GM19025 (cell line): Measurements from ENCODE around the gene TINAG.
"Not testable (repeated sequence)": the region's sequence is repeated elsewhere in the genome, so short reads cannot be mapped to it uniquely, and the experiment has no call there.

Source experiments
- ATAC-seq: cut with Tn5 transposase; IDR thresholded peaks from one replicate; pipeline ENCODE4 v1.9.1; 2021; ENCODE audit warnings: mild to moderate bottlenecking, low read depth, moderate library complexity; ENCODE audit not compliant: unreplicated experiment

TINAG gene

DNA sequence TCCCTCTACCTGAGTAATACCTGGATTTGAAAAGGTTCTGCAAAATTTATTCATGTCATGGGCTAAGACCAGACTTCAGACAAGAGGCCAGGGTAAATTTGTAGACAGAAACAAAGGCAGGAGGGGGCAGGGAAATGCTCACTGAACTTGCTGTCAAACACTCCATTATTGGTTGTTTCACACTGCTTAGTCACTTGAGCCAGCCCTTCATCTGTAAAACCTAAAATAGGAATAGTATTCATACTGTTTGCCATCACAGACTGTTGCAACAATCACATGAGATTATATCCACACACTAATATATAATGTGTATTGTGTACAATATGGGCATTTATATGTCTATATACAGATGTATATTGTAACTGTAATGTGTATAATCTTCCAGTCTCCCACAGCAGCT is 6.5 kb upstream of the TINAG start:
- no peak for ATAC-seq

DNA sequence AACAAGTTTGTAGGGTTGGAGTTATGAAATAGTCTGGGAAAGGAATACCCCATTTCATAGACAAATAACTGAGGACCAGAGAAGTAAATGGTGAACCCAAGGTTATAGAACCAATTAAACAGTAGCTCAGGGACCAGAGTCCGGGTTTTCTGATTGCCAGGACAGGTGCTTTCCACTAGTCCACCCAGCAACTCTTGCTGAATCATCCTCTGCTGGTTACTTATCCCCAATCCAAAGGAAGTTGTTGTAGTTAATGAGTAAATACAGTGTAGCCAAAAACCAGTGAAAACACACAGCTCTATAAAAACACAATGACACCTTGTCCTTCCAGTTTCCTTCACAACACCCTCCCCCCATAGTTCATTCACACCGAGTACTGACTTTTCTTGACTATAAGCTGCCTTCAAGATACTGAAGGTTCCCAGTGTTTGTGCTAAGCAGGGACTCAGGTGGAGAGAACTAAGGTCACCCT is 766 bp upstream of the TINAG start:
- ATAC-seq = peak; percentile 66

GRCh38 chr6:54308986-54309315 is 710 bp downstream of the TINAG start:
- no peak for ATAC-seq

DNA sequence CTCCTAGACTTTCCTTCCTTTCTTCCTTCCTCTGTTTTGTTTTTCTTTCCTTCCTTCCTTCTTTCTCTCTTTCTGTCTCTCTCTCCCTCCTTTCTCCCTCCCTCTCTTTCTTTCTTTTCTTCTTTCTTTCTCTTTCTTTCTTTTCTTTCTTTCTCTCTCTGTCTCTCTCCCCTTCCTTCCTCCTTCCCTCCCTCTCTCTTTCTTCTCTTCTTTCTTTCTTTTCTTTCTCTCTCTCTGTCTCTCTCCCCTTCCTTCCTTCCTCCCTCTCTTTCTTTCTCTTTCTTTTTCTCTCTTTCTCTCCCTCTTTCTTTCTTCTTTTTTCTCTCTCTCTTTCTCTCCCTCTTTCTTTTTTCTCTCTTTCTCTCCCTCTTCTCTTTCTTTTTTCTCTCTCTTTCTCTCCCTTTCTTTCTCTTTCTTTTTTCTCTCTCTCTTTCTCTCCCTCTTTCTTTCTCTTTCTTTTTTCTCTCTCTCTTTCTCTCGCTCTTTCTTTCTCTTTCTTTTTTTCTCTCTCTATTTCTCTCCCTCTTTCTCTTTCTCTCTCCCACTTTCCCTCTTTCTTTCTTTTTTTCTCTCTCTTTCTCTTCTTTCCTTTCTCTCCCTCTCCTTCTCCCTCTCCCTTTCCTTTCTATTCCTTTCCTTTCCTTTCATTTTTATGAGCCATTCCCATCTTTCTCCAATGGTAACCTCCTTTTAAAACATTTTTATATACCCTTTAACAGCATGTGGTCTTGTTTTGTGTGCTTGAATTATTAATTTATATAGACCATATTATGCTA is 2.3 kb downstream of the TINAG start:
- no peak for ATAC-seq

DNA sequence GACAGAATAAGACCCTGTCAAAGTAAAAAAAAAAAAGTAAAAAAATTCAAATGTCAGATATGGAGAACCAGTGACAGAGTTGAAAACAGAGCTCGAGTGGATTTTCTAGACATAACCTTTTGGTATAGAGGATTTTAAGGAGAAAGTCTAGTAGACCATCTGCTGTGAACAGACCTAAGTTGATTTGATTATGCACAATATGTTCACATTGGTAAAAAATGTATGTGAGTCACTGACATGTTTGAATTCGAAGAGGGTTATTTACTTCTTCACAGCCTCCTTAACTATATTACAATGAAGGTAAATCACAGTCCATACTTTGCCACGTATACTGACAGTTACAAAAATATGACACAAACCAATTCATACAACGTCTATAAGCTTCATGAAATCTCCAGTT is 7.4 kb downstream of the TINAG start:
- ATAC-seq = no peak

DNA sequence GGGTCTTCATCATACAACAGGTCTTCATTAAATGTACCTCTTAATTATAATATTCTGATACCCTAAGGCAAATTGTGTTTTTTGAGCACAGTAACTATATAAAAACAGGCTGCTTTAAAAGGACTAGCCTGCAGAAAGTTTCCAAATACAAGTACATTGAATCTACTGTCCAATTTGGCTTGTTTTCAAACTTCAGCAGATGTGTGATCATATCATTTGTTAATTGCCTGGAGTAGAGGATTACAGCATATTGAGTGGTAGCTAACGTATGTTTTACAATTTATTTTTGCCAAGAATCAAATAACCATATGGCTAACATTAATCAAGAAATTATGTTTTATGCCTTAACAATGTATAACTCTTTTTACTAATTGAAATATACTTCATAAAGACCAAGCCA is 12.6 kb downstream of the TINAG start:
- no peak for ATAC-seq

- ATAC-seq = no peak
Measured at GRCh38 chr6:54327631-54328030, 19.4 kb downstream of the TINAG start.

DNA sequence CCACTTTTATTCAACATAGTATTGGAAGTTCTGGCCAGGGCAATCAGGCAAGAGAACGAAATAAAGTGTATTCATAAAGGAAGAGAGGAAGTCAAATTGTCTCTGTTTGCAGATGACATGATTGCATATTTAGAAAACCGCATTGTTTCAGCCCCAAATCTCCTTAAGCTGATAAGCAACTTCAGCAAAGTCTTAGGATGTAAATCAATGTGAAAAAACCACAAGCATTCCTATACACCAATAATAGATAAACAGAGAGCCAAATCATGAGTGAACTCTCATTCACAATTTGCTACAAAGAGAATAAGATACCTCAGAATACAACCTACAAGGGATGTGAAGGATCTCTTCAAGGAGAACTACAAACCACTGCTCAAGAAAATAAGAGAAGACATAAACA is 23.3 kb downstream of the TINAG start:
- not testable (repeated sequence) for ATAC-seq

GRCh38 chr6:54335871-54336270 is 27.6 kb downstream of the TINAG start:
- ATAC-seq = no peak

- no peak for ATAC-seq
Measured at GRCh38 chr6:54353975-54354374, 45.7 kb downstream of the TINAG start.

GRCh38 chr6:54354608-54355007 is 46.4 kb downstream of the TINAG start:
- no peak for ATAC-seq

- no peak for ATAC-seq
Measured at GRCh38 chr6:54357141-54357540, 48.9 kb downstream of the TINAG start.

DNA sequence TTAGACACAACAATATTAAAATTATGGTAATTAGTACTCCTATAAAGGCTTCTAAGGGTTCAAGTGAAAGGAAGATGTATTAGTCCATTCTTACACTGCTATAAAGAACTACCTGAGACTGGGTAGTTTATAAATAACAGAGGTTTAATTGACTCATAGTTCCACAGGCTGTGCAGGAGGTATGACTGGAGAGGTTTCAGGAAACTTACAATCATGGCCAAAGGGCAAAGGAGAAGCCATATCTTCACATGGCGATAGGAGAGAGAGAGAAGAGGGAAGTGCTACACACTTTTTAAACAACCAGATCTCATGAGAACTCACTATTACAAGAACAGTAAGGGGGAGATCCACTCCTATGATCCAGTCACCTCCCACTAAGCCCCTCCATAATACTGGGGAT is 52.9 kb downstream of the TINAG start:
- ATAC-seq = no peak

DNA sequence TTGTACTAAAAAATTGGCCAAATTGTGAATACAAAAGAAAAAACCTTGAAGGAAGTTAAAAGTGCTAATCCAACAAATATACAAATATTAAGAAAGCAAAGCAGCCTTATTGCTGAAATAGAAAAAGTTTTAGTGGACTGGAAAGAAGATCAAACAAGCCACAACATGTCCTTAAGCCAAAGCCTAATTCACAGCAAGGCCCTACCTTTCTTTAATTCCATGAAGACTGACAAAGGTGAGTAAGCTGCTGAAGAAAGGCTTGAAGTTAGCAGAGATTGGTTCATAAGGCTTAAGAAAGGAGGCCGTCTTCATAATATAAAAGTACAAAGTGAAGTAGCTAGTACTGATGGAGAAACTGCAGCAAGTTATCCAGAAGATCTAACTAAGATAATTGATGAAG is 53.5 kb downstream of the TINAG start:
- no peak for ATAC-seq

- no peak for ATAC-seq
Measured at GRCh38 chr6:54366667-54367327, 58.6 kb downstream of the TINAG start.

- ATAC-seq = no peak
Measured at GRCh38 chr6:54377776-54378175, 69.5 kb downstream of the TINAG start.

GRCh38 chr6:54386295-54386694 is 78.1 kb downstream of the TINAG start:
- no peak for ATAC-seq

- ATAC-seq = no peak
Measured at GRCh38 chr6:54390362-54390761, 82.1 kb downstream of the TINAG start.

GRCh38 chr6:54391577-54391976 is 83.3 kb downstream of the TINAG start:
- ATAC-seq = no peak

DNA sequence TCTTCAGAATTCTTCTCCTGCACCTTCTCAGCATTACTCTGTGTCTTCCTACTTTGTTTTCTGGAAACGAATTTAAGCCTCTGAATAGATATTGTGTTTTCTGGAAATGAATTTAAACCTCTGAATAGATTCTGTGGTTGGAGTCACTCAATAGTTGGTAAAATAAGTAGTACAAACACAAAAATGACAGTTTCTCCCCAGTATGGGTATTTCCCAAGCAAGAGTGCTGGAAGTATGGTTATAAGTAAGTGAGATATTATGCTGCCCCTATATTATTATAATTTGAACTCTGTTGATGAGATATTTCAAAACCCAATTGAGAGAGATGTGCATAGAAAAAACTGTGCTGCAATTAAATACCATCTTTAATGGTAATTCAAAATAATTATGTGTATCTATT is 94.9 kb downstream of the TINAG start:
- ATAC-seq = no peak

- ATAC-seq = no peak
Measured at GRCh38 chr6:54404791-54405190, 96.5 kb downstream of the TINAG start.

DNA sequence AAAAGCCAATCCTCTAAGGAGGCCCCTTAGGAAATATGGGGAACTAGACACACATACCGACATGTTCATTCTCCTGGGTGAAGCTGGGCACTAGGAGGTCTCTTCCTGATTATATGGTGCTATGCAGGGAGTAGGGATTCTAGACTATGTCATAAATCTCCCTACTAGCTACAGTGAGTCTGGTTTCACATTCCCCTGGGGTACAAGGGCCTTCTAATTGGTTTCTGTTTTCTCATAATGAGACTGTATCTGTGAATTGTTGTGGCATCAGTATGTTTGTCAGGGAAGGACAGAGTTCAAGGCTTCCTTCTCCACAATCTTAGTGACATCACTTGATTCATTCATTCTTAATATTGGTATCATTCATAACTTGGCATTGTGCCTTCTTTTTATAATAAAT is 103.5 kb downstream of the TINAG start:
- no peak for ATAC-seq
